Measurements from ENCODE around the gene MXD1.
"Not testable (repeated sequence)": the region's sequence is repeated elsewhere in the genome, so short reads cannot be mapped to it uniquely, and the experiment has no call there.

The MXD1 gene

DNA sequence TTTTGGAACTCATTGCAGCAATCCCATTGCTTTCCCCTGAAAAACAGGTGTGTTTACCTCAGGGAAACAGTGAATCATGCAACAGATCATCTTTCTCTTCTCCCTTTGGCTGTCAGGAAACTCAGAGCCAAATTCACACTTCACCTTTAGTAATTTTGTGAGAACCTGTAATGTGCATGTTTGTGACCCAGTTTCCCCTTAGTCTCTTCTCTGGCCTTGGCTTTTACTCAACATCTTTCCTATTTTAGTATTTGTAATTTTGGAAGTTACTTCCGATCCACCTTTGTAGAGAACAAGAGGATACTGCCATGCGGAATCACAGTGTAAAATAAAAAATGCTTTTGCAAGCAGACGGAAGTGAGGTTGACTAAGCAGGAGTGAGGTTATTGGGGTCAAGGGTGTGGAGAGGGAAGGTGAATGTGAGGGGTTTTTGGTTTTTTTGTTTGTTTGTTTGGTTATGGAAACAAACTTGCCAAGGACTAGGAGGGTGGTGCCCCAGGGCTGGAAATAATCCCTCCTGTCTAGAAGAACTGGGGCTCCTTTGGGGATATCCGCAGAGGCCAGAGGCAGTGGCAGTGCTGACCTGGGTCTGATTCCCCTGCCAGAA is 32.5 kb downstream of the MXD1 start:
- no peak for TF ChIP-seq CTCF (IDR thresholded peaks at IDR 0.05; ENCODE audit: insufficient read depth, low read depth, low read length, missing control alignments)

GRCh38 chr2:69948032-69948962 is 33.4 kb downstream of the MXD1 start:
- no peak for TF ChIP-seq CTCF (IDR thresholded peaks at IDR 0.05; ENCODE audit: insufficient read depth, low read depth, low read length, missing control alignments)
- H3K4me3 ChIP-seq (ENCODE audit: low read length), result no peak overlapping the region
- no peak for DNase-seq (ENCODE audit: low read depth)

More for the DNA sequence above, 32.5 kb downstream of the MXD1 start:
- H3K4me3 ChIP-seq (ENCODE audit: low read length), result no peak overlapping the region
- DNase-seq (ENCODE audit: low read depth), result peak; percentile 60

DNA sequence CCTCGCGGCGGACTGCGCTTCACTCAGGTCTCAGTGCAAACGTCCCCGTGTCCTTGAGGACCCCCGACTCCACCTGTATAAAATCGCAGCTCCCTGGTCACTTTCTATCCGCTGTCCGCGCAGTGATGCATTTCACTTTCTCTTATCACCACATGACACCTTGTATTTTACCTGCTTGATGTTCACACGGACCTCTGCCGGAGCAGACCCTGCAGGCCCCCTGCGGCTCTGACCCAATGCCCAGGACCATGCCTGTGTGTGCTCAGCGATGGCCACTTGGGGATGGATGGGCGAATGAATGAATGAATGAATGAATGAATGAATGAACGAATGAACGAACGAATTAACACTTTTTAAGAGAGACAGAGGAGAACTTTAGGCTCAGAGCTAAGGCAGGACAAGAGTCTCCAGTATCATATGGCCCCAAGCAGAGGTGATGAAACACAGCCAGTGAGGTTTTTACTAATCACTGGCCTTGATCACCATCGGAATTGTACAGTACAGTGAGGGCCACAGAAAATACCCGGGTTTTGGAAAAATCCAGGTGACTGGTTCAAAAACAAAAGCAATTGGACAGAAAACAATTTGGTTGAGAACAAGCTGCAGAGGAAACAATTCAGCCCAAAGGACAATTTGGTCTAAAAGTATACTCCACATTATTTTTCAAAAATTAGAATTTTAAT is 34.2 kb downstream of the MXD1 start:
- no peak for DNase-seq (ENCODE audit: low read depth)
- H3K4me3 ChIP-seq (ENCODE audit: low read length), result no peak overlapping the region
- no peak for TF ChIP-seq CTCF (IDR thresholded peaks at IDR 0.05; ENCODE audit: insufficient read depth, low read depth, low read length, missing control alignments)

- no peak for TF ChIP-seq CTCF (IDR thresholded peaks at IDR 0.05; ENCODE audit: insufficient read depth, low read depth, low read length, missing control alignments)
- DNase-seq (ENCODE audit: low read depth), result no peak
- no peak overlapping the region for H3K4me3 ChIP-seq (ENCODE audit: low read length)
These were observed 35.3 kb downstream of the MXD1 start for GRCh38 chr2:69950241-69950640.

DNA sequence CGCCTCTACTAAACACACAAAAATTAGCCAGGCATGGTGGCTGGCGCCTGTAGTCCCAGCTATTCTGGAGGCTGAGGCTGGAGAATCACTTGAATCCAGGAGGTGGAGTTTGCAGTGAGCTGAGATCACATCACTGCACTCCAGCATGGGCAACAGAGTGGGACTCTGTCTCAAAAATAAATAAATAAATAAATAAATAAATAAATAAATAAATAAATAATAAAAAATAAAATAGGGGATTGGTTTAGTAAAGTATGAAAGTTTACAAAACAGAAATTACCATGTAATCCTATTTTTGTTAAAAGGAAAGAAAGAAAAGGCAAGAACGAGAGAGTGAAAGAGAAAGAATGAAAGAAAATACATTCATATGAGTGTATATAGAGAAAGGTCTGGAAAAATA is 35.8 kb downstream of the MXD1 start:
- DNase-seq (ENCODE audit: low read depth), result not testable (repeated sequence)

DNA sequence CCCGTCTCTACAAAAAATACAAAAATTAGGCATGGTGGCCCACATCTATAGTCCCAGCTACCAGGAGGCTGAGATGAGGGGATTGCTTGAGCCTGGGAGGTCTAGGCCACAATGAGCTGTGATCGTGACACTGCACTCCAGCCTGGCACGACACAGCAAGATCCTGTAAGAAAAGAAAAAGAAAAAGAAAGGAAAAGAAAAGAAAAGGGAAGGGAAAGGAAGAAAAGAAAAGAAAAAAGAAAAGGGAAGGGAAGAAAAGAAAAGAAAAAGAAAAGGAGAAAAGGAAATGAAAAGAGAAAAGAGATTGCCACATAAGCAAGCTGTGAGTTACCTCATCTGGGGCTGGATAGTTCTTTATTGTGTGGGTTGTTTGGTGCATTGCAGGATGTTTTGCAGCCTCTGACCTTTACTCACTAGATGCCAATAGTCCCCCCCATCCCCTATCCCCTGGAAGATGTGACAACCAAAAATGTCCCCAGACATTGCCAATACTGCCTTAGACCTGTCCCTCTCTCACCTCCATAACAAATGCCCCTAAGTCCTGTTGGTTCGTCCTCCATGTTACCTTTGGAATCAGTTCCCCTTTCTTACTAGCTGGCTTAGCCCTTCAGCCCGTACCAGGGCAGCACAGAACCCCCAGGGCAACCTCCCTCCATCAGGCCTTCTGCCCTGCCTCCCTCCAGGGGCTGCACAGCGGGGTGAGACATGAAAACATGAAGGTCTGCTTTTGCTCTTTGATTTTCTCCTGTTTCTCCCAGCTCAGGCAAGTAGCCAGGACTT is 37.6 kb downstream of the MXD1 start:
- no peak overlapping the region for H3K4me3 ChIP-seq (ENCODE audit: low read length)
- no peak for TF ChIP-seq CTCF (IDR thresholded peaks at IDR 0.05; ENCODE audit: insufficient read depth, low read depth, low read length, missing control alignments)
- DNase-seq (ENCODE audit: low read depth), result no peak

More for the DNA sequence above, 35.8 kb downstream of the MXD1 start:
- not testable (repeated sequence) for H3K4me3 ChIP-seq (ENCODE audit: low read length)

All from epithelial cell of esophagus (primary cell).